Measurements from ENCODE around the gene SNX25.

DNA sequence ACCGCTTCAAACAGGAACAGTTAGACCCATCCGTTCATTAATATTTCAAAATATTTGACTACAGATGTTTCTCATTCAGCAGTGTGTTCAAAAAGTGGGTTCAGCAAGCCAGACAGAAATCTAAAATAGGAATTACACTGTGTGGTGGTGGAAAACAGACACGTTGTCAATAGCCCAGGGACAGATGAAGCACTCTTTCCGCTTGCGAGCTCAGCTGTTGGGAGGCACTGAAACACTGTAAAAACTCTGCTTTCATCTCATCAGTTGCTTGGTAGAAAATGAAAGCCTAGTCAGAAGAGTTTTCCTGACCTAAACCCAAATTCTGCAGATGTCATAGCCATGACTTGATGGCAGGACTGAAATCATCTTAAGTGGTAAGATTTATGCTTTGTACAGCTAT, 147.8 kb downstream of the SNX25 start:
- TF ChIP-seq CTCF (optimal IDR thresholded peaks at IDR 0.05 in 1 of 3, IDR thresholded peaks at IDR 0.05 in 1 of 3, conservative IDR thresholded peaks at IDR 0.05 in 1 of 3; ENCODE audit: extremely low read depth in 1 of 3, insufficient read depth in 2 of 3, low read length in 3 of 3) (no peak), EZH2 (IDR thresholded peaks at IDR 0.05; ENCODE audit: low read length) (no peak)
